DMS 273 (cell line): ENCODE data around the gene UNC119.
"Not testable (repeated sequence)": the region's sequence is repeated elsewhere in the genome, so short reads cannot be mapped to it uniquely, and the experiment has no call there.

Experiments used
- DNase-seq: peaks from one replicate; lab custom pipeline; 2025; ENCODE audit not compliant: unreplicated experiment; lab: John Stamatoyannopoulos, UW

Gene UNC119

GRCh38 chr17:28552176-28552999 is at the start of gene UNC119:
UNC119 (minus strand) TSS chr17:28552624; CDS start chr17:28552557, 67 bp downstream.
- DNase-seq = peak; percentile 93

- DNase-seq = peak; percentile 91
Observed at GRCh38 chr17:28599311-28600184, 47.1 kb upstream of the UNC119 start.

DNA sequence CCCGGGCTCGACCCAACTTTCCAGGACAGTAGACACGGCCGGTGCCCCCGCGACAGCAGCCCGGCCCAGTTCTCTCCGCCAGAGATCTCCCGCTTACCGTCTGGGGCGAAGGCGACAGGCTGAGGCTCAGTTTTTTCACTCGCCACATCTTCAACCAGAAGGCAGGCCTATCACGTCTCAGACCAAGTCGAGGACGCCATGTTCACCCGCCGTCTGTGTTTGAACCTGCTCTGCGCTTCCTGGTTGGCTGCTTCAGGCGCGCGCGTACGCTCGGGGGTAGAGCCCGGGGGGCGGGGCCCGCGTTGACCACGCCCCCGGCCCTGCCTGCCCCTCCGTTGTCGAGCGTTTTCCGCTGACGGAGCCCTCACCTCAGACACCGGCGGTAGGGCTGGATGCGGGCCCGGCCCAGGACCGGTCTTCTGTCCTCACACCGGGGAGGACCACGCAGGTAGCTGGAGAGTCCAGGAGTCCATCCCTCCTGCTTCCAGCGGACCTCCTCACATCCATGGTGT is 46.4 kb upstream of the UNC119 start, which contains the start of gene SPAG5:
Gene SPAG5 (minus strand): TSS at position 227 of the 512 bp plus-strand sequence. CDS start 79 bp downstream, at position 148.
- peak; percentile 98 for DNase-seq

DNA sequence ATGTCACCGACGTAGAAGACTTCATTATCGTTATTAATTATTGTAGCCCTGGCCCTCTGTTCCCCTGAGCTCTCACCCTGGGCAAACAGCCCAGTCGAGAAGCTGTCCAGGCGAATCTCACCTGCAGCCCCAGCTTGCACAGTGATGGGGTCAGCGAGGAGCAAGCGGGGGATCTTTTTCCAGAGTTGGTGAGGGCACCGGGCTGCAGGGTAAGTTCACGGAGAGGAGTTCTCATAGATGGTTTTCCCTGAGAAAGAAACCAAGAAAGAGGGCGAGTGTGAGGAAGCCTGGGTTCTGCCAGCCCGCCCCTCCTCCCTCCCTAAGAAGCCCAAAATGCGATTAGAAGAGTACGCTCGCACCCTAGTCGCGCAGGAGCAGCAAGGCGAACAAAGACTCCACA is 46.0 kb upstream of the UNC119 start:
- no peak for DNase-seq

DNA sequence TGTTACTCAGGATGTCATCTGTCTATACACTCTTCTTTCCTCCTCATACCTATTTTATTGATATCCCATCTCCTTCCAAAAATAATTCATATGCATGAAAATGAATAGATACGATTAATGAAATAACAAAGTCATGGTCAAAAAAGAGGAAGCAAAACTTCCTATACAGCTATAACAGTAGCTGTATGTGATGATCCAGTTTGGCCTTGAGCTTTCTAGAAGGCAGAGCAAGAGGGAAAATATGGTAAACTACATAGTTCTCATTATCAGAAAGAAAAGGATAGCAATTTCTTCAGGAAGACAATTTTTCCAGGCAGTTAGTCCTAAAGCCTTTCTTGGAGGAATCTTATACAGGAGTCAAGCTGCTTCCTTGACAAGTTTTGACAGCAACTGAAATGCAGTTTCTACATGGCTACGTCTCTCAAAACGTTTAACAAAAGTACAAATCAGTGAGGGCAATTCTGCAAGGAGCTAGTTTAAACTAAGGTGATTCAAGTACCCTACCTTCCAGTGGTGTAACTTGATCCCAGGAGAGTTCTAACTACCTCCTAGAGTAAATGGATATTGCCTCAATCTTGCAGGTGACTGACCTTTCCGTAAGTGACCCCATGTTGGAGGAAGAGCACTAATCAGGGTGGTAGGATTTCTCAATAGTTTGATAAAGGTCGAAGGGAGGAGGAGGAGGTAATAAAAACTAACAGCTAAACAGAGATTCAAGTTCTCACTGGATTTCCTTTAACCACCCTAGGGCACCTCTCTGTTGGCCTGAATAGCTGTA is 45.4 kb upstream of the UNC119 start:
- no peak for DNase-seq

DNA sequence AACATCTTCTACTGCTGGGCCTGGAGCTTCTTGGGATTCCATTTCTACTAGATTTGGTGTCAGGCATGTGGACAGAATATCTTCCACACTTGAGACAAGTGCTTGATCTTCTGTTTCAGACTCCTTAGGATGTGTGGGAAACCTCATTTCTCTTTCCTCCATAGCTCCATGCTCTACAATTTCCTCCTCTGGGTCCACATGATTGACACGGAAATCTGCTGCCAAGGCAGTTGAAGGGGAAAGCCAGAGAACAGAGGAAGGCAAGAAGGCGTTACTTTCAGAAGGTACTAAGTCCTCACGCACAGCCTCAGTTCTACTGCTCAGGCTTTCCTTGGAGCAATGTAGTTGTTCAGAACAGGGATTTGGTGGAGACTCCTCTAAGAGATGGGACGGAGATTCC is 39.8 kb upstream of the UNC119 start:
- no peak for DNase-seq

DNA sequence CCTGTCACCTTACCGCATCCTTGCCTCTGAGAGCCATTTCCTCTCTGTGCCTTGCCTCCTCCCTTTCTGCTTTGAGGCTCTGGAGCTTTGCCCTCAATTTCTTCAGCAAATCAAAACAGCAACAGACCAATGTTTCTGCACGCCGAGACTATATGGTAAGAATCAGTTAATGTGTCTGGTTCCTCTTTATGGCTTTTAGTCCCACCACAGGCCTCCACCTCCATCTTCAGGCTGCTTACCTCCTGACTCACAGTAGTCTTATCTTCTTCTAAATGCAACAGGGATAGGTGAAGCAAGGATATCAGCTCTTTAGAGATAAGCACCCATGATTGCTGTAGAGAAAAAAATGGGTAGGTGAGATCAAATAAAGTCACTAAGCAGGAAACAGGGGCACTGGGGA is 33.4 kb upstream of the UNC119 start:
- DNase-seq = no peak

DNA sequence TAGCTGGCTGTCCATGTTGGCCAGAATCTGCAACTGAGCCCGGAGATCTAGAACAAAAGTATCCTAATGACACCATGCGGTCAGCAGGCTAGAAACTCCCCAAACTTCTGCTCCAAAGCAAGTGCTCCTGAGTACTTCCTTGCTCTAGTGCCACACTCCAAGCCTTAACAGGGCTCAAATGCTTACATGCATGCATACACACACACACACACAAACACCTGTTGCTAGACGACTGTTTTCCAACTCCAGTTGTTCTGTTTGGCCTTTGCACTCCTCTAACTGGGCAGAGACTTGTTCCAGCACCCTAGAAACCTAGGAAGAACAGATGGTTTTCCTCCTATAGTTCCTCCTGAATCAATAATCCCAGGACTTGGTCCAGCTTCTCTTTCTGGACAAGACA is 32.0 kb upstream of the UNC119 start:
- DNase-seq = no peak

GRCh38 chr17:28582513-28582912 is 30.1 kb upstream of the UNC119 start:
- no peak for DNase-seq

DNA sequence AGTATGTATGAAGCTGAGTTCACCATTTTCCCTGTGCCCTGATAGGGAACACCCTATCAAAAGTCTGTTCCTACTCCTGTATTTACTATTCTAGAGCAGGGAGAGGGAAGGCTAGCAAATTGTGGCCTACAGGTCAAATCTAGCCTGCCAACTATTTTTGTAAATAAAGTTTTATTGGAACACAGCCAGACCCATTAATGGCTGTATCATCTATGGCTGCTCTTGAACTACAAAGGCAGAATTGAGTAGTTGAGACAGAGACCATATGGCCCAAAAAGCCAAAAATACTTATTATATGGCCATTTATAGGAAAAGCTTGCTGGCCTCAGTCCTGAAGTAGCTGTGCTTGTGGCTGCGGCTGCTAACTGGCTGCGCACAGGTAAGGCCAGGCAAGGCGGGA is 28.5 kb upstream of the UNC119 start:
- DNase-seq = no peak

- DNase-seq = no peak
Observed at GRCh38 chr17:28579526-28579925, 27.1 kb upstream of the UNC119 start.

- DNase-seq = no peak
Observed at GRCh38 chr17:28578246-28579195, 26.1 kb upstream of the UNC119 start.

GRCh38 chr17:28577466-28577824 is 25.0 kb upstream of the UNC119 start:
- DNase-seq = peak; percentile 64

- peak; percentile 99 for DNase-seq
Observed at GRCh38 chr17:28576758-28577465, 24.5 kb upstream of the UNC119 start, which contains the start of gene ALDOC. ALDOC (minus strand) TSS chr17:28576895; CDS start chr17:28575532, 1,363 bp downstream.

DNA sequence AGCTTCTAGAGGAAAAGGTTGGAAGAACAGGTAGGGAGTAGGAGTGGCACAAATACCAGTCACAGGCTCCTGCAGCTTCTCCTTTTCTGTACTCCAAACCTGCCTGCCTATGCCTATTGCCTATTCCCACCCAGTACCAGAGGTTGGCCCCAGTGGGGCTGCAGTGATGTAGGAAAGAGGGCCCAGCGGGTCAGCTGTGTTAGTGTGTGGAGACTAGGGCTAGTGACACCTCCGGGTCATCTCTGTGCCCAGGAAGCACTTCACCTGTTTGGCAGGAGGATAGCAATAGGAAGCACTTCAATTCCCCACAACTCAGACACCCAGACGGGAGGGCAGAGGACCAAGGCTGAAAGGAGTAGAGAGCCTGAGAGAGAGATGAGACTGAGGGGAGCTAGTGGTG is 23.6 kb upstream of the UNC119 start:
- not testable (repeated sequence) for DNase-seq

DNA sequence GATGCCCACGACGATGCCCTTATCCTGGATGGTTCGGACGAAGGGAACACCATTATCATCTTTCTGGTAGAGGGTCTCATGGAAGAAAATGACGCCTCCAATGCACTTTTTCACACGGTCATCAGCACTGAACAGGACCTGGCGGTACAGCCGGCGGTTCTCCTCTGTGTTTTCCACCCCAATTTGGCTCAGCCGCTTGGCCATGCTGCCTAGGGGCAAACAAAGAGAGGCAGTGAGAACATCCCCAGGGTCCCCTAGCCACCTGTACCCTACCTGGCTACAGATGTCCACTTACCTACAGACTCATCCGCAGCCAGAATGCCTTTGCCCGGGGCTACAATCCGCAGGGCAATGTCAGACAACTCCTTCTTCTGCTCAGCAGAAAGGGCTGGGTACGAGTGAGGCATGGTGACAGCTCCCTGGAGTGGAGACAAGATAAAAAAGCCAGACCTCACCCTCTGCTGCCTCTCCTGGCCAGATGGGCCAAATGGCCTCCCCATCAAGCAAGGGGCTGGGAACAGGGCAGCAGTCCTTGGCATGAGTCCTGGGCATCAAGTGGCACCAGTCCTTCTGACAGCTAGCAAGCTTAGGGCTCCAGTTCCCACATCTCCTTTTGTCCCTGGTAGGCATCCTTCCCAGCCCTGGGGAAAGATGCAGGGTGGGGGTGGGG is 22.8 kb upstream of the UNC119 start:
- DNase-seq = peak; percentile 41

DNA sequence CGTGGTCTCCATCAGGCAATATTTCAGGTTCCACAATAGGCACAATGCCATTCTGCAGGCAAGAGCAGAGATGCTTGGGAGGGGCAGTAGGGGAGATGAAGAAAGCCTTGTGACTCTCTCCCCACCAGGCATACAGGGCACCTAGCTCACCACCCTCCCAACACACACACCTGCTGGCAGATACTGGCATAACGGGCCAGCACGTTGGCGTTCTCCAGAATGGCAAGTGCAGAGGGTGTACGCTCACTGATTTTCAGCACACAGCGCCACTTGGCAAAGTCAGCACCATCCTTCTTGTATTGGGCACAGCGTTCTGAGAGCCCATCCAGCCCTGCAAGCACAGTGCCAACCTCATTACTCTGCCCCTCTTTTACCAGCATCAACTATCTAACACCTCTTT is 22.1 kb upstream of the UNC119 start:
- peak; percentile 39 for DNase-seq

GRCh38 chr17:28573966-28574480 is 21.6 kb upstream of the UNC119 start:
- DNase-seq = no peak
